GM18520 (cell line): ENCODE measurements around the gene PHETA1.

Experiments used
- ATAC-seq: cut with Tn5 transposase; IDR thresholded peaks from one replicate; pipeline ENCODE4 v1.9.1; 2021; ENCODE audit not compliant: unreplicated experiment

PHETA1 gene, protein sequence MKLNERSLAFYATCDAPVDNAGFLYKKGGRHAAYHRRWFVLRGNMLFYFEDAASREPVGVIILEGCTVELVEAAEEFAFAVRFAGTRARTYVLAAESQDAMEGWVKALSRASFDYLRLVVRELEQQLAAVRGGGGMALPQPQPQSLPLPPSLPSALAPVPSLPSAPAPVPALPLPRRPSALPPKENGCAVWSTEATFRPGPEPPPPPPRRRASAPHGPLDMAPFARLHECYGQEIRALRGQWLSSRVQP

DNA sequence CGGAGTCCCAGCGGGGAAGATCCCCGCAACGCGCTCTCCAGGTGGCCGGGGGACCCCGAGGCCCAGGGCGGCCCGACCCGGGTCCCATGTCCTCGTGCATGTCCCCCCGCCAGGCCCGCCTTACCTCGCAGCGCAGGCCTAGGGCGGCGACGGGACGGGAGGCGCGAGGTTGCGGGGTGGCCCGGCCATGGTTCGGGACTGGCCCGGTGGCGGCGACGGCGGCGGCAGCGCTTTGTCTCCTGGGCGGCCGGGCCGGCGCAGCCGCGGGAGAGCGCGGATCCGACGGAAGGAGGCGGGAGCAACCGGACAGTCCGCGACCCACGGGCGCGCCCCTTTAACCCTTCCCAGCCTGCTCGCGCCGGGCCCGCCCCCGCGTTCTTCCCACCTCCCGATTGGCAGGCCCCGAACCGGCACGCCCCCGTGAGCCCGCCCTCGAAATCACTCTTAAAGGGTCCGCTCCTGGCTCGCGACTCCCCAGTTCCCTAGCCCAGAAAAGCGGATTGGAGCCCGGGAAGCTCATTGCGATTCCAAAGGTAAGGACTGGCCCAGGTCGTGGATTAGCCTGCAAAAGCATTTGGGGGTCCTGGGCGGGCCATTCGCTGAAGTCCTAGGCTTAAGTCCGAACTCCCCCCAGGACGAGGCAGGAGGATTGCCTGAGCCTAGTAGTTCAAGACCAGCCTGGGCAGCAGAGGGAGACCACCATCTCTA lies at the start of gene PHETA1:
TSS of gene PHETA1 (minus strand) at position 308 of the 708 bp plus-strand sequence. CDS start 5,668 bp downstream, outside the sequence.
- ATAC-seq = peak; percentile 92

DNA sequence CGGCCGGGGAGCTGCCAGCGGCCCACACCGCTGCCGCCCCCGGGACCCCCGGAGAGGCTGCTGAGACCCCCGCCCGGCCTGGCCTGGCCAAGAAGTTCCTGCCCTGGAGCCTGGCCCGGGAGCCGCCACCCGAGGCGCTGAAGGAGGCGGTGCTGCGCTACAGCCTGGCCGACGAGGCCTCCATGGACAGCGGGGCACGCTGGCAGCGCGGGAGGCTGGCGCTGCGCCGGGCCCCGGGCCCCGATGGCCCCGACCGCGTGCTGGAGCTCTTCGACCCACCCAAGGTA lies 49.6 kb upstream of the PHETA1 start:
- ATAC-seq = no peak

DNA sequence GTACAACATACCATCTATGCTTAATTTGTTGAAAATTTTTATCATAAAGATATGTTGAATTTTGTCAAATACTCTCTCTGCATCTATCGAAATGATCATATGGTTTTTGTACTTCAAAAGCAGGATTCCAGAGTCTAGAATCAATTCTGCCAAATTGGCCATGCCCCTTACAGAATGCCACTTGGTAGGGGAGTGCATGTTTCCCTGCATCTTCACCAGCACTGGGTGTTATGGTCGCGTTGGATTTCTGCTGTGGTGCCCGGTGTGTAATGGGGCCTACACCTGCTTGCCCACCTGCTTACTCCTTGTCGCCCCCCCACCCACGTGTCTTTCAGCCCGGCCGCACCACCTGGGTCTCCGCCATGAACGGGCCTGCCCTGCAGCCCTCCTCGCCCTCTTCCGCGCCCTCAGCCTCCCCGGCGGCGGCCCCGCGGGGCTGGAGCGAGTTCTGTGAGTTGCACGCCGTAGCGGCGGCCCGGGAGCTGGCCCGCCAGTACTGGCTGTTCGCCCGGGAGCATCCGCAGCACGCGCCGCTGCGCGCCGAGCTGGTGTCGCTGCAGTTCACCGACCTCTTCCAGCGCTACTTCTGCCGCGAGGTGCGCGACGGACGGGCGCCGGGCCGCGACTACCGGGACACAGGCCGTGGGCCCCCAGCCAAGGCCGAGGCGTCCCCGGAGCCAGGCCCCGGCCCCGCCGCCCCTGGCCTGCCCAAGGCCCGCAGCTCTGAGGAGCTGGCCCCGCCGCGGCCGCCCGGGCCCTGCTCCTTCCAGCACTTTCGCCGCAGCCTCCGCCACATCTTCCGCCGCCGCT lies 49.1 kb upstream of the PHETA1 start:
- ATAC-seq = no peak

DNA sequence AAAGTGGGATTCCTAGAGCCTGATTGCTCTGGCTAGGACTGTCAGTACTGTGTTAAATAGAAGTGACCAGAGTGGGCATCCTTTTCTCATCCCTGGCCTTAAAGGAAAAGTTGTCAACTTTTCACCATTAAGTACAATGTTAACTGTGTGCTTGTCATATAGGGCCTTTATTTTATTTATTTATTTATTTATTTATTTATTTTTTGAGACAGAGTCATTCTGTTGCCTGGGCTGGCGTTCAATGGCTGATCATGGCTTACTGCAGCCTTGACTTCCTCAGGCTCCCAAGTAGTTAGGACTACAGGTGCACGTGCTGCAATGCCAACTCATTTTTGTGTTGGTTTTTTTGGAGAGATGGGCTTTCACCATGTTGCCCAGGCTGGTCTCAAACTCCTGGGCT lies 48.4 kb upstream of the PHETA1 start:
- no peak for ATAC-seq

DNA sequence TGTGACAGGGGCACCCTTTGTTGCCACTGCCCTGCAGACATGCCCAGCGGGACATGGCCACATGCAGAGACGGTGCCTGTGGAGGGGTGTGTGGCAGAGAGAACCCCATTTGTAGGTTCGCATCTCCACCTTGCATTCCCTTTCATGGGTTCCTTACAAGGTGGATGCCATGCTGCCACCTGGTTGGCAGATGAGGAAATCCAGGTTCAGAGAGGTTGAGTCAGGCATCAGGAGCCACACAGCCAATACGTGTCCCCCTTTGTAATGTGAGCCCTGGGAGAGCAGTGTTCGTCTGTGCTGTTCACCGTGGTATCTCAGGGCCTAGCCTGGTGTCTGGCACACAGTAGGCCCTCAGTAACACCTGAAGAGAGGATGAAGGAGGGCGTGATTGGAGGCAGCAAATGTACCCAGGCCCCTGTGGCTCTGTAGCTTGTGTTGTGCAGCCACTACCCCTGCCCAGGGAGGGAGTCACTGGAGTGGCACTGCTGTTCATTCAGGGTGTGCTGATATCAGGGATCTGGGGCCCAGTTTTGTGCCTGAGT lies 45.9 kb upstream of the PHETA1 start:
- no peak for ATAC-seq

DNA sequence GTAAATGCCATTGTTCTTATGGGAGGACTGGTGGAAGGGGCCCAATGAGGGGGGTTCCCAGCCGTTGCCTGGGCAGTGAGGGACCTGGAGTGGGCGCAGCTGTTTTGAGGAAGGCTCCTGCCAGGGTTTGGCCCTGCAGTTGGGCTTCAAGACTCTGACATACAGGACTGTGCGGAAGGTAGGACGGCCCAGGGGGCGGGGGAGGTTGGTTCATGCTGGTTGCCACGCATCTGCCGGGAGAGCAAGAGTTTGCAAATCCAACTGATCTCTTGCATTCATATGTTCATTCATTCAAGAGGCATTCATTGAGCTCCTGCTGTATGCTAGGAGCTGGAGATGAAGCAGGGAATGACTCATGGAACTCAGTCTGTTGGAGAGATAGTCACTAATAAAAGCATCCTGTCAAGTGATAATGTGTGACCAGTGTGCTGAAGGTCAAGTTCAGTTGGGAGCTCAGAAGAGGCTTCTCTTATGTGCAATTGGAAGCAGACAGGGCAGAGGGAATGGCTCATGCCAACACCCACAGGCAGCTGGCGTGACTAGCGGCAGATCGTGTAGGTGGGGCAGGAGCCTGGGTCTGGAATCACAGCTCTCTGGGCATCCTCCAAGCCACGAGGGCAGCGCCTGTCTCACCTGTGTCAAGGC lies 44.7 kb upstream of the PHETA1 start:
- no peak for ATAC-seq

DNA sequence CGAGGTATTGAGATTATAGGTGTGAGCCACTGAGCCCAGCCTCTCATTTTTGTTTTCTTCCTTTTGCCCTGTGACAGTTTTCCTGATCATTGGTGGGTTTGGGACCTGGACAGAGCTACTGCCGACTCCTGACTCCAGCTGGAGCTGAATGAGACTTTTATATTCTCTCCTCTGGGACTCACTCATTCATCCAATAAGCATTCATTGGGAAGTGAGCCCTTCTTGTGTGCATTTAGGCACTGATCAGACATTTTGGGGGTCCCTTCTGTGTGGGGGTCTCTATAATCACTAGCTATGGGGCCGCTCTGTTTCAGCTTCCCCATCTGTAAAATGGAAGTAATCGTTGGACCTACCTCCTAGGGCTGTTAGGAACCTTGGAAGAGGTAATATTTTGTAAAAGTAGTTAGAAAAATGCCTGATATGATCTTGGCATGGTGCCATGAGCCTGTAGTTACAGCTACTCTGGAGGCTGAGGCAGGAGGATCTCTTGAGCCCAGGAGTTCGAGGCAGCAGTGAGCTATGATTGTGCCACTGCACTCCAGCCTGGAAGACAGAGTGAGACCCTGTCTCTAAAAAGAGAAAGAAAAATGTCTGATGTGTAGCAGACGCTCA lies 44.0 kb upstream of the PHETA1 start:
- no peak for ATAC-seq

DNA sequence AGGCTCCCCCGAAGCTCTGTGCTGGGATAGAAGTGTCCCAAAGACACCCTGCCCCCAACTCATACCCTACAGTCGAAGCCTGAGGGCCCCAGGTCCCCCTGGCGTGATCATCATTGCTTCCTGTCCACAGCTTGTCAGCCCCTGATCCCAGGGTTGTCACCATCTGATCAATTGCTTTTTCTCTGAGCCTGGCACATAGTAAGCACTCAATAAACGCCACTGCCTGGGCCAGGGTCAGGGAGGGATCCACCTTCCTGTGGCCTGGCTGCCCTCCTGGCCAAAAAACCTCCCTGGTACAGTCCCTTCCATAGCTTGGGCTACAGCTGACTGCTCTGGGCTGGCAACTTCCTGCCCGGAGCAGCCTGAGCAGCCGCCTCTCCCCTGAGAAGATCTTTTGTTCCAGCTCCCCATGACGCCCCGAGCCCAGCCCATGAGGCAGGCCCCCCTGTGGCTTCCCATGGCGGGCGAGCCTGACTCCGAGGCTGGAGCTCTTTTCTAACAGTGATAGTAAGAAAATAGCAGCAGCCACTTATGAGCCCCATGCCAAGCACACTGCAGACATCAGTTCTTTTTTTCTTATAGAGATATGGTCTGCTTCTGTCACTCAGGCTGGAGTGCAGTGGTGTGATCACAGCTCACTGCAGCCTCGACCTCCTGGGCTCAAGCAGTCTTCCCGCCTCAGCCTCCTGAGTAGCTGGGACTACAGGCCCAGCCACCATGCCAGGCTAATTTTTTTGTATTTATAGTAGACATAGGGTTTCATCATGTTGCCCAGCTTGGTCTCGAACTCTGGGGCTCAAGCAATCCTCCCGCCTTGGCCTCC lies 43.3 kb upstream of the PHETA1 start:
- ATAC-seq = no peak

DNA sequence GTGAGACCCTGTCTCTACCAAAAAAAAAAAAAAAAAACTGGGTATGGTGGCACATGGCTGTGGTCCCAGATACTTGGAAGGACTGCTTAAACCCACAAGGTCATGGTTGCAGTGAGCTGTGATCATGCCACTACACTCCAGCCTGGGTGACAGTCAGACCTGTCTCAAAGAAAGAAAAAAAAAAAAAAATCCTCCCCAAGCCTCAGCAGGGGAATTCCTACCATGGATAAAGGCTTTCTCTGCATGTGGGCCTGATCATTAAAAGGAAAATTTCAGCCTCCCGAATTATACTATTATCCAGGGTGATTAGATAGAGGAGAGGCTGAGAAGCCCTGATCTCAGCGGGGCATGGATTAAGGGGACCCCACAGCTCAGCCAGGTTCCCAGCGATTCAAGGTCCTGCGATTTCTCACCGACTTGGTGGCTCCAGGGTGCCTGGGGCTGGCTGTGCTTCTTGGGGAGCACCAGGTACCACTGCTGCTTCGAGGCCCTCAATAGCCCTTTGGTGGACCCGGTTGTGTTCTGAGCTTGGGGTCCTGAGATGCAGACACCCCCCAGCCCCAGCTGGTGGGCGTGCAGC lies 42.4 kb upstream of the PHETA1 start:
- ATAC-seq = no peak

DNA sequence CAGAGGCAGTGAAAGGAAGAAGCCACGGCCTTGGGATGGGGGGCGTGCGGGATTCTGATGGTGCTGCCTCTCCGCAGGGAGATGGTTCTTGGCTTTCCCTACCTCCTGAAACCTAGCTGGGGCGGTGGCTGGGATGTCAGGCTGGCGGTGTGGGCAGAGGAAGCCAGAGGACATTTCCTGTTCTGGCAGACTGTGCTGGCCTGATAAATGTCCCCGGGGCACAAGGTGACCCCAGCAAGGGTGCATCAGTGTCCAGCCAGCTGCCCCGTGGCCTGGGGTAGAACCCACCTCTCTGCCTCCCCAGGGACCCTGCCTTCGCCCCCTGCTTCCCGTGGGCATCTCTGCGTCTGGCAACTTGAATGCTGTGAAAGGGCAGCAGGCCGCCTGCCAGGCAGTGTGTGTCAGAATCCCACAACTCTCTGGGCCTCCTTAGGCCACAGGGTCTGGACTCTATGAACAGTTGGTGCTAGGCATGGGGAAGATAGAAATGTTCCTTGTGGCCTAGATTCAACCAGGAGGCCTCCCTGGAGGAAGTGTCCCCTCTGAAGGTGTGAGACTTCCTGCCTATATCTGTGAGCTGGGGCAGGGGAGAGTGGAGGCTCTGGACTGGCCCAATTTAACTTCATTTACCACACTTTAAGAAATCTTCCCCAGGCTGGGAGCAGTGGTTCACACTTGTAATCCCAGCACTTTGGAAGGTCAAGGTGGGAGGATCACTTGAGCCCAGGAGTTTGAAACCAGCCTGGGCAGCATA lies 41.7 kb upstream of the PHETA1 start:
- no peak for ATAC-seq

DNA sequence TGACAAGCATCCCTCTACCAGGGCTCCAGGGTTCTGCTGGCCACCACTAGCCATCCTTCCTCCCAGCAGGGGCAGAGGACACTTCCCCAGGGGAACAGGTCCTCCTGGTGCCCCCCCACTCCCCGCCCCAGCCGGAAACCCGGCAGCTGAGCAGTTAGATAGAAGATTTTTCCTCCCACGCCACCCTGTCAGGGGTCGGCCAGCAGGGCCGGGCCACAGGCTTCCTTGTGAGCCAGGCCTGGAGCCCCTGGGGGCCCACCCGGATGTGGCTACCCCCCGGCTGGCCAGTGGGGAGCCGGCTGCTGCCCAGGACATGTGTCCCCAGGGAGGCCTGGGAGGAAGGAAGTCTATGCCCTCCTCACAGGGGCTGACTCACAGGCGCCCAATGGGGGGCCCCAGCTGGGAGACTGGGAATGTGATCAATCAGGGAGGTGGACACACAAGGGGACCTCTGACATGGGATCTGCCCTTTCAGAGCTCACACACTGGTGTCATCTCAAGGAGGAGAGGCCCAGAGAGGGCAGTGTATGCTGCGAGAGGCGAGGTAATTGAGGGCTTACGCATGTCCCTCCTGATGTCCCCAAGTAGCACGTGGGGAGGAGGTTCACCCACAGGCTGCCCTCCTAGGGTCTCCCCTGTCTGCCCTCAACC lies 41.0 kb upstream of the PHETA1 start:
- ATAC-seq = no peak

DNA sequence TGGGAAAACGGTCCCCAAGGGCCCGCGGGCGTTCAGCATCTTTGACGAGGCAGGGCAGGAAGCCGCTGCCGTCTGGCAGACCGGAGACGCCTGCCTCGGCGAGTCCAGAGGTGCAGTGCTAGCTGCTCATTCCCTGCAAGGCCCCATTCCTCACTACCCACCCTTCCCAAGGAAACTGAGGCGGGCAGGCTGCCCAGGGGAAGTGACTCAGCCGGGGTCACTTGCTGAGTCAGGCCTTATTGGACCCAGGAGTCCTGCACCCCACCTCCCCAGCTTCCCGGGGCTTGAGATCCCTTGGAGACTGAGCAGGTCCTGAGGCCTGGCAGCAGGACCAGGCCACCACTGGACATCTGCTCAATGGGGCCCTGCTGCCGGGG lies 40.5 kb upstream of the PHETA1 start:
- no peak for ATAC-seq

DNA sequence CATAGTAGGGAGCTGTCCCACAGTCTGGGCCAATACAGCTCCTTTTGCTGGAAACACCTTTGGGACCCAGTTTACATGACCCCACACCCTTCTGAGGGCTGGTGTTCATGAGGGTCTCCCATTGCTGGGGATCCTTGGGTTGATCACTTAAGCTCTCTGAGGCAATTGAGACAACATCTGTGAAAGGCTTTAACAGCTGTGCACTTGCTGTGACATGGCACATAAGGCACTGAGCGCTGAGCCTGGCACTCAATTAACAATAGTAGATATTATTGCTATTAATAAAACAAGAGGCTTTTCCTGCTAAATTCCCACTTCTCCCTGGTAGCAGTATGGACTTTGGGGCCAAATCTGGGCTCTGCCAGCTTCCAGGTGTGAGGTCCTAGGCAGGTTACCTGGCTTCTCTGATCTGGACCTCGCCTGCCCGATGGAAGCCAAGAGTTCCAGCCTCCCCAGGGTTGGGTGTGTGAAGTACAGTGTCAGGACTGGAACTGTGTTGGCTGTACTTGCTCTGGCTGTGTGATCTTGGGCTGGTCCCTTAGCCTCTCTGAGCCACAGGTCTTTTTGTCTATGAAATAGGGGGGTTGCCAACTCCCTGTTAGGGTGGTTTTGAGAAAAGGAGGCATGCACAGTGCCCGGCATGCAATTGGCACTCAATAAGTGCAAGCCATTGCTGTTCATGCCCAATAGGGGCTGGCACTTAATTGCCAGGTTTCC lies 39.9 kb upstream of the PHETA1 start:
- no peak for ATAC-seq

DNA sequence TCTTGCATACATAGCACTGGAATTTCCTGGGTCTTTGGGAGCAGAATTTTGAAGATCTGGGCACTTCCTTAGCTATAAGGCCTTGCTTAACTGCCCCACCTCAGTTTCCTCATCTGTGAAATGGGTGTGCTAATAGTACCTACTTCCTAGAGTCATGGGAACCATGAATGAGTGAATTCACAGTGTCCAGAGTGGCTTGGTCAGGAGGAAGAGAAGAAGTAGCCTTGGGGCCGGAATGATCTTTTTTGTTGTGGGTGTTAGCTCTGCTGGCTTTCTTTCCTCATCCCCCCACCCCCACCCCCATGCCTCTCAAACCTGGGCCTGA lies 39.2 kb upstream of the PHETA1 start:
- ATAC-seq = no peak

DNA sequence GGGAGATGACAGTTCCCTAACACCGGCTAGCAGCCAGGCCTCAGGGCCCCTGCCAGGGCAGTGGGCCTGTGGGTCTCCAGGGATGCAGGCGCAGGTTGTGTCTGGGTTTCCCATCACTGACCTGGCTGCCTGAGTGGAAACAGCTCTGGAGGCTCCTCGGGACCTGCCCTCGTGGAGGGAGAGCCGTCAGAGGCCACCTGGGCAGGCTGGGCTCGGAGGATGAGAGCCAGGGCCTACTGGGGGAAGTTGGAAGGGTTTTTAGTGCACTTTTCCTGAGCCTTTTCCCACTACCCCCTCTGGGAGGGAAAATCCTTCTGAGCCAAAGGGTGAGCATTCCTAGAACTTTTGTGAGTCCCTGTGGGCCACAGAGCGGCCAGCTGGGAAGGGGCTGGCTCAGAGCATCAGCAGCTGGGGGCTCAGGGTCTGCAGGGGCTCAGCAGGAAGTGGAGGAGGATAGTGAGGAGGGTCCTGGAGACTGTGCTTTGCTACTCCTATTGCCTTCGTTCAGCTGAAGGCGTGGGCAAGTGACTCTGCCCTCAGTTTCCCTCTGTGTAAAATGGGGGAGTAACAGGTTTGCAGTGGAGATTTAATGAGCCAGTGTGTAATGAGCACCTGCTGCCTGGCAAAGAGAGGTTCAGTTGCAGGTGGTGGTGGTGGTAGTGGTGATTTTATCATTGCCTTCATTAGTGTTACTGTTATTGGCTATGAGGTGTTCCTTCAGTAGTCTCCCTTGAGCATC lies 38.7 kb upstream of the PHETA1 start:
- no peak for ATAC-seq

DNA sequence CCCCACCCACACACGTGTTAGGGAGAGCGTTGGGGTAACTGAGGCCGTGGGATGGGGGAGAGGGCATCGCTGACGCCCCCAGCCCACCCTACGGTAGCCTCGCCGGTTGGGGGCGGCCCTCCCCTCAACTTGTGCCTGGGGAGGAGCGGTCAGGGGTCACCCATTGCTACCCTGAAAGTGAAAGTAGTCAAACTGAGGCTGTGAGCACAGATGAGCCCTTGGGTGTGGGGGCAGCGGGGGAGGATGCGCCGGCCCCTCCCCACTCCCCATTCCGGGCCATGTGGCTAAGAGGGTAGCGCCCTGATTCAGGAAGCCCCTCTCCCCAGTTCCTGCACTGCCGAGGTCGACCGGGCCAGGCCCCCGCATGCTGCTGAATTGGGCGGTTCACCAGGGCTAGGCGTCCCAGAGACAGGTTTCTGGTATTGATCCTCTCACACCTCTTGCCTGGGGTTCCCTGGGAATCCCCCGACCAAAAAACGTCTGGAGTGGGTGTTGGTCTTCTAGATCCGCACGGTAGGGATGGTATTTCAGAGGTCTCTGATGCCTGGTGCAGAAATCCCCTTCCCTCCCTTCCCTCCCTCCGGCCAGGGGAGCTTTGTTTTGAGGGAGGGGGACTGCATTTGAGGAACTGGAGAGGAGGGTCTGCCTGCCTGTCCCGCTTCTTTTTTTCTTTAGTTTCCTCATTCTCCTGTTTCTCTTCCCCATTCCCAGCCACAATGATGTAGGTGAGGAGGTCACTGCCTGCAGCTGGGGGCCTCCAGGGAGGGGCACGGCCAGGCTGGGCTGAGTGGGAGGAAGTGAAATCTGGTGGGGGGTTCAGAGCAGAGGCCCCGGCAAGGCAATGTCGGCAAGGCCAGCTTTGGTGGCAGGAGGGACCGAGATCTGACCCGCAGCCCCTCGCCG lies 37.8 kb upstream of the PHETA1 start:
- no peak for ATAC-seq
